DND-41 (cell line): ENCODE measurements around the gene GALNT13.

Source experiments
- ATAC-seq: fragments of 200-7000 bp; cut with Tn5 transposase; 3 replicates; pipeline ENCODE4 v1.9.1; 2021; ENCODE audit warnings: low read depth; ENCODE audit not compliant: insufficient read depth
- DNase-seq: peaks from one replicate; pipeline ENCODE4 v3.0.0-alpha.2; 2020
- H2AFZ ChIP-seq: 2 replicates; pipeline ENCODE4 v1.6.0; 2012; ENCODE audit warnings: low read depth, low read length
- H3K27ac ChIP-seq: 2 replicates; pipeline ENCODE4 v1.5.1; 2012; ENCODE audit warnings: low read length, inconsistent platforms
- H3K27me3 ChIP-seq: fragments of 200-600 bp; sonication (generic); 2 replicates; pipeline ENCODE4 v1.6.0; 2012; ENCODE audit warnings: low read length, mild to moderate bottlenecking, inconsistent platforms; ENCODE audit not compliant: insufficient read depth, poor library complexity
- H3K36me3 ChIP-seq: 2 replicates; pipeline ENCODE4 v1.5.1; 2012; ENCODE audit warnings: low read length, inconsistent platforms; ENCODE audit not compliant: insufficient read depth
- H3K4me1 ChIP-seq: 2 replicates; pipeline ENCODE4 v1.5.1; 2012; ENCODE audit warnings: mild to moderate bottlenecking, low read length; ENCODE audit not compliant: insufficient read depth
- H3K4me2 ChIP-seq: 2 replicates; pipeline ENCODE4 v1.6.0; 2012; ENCODE audit warnings: mild to moderate bottlenecking, moderate library complexity, low read length, inconsistent platforms; ENCODE audit not compliant: insufficient read depth
- H3K4me3 ChIP-seq, 2 experiments: fragments of 200-600 bp in 1 of 2; shearing (Covaris generic) in 1 of 2; 2 replicates each; pipeline ENCODE4 v1.5.1; 2012 to 2016; ENCODE audit warnings: inconsistent platforms in 2 of 2, low read length in 2 of 2, mild to moderate bottlenecking in 2 of 2, low read depth in 1 of 2, moderate library complexity in 1 of 2
- H3K79me2 ChIP-seq: 2 replicates; pipeline ENCODE4 v1.6.0; 2012; ENCODE audit warnings: low read length, inconsistent platforms; ENCODE audit not compliant: insufficient read depth
- H3K9ac ChIP-seq: 2 replicates; pipeline ENCODE4 v1.6.0; 2012; ENCODE audit warnings: low read depth, mild to moderate bottlenecking, inconsistent platforms, low read length, moderate library complexity
- H3K9me3 ChIP-seq: 2 replicates; pipeline ENCODE4 v1.5.1; 2012; ENCODE audit warnings: low read length, moderate library complexity, mild to moderate bottlenecking, inconsistent platforms; ENCODE audit not compliant: insufficient read depth, severe bottlenecking
- H4K20me1 ChIP-seq: 2 replicates; pipeline ENCODE4 v1.6.0; 2012; ENCODE audit warnings: low read length; ENCODE audit not compliant: insufficient read depth
- EZH2 ChIP-seq: IDR thresholded peaks from 3 replicates; pipeline ENCODE4 v1.6.1; 2012; ENCODE audit warnings: borderline replicate concordance, low read depth, mild to moderate bottlenecking, moderate library complexity, low read length, inconsistent platforms; ENCODE audit not compliant: severe bottlenecking
- TF ChIP-seq, protein P1 (sequence below): IDR thresholded peaks from 2 replicates; pipeline ENCODE4 v1.5.1; 2012; ENCODE audit warnings: borderline replicate concordance, low read length, moderate library complexity, mild to moderate bottlenecking; ENCODE audit not compliant: poor library complexity, severe bottlenecking; ENCODE audit errors: extremely low read depth

GALNT13 gene

GRCh38 chr2:154228566-154229280 lies 357.0 kb downstream of the GALNT13 start:
- no peaks in the 10 kb centered on the region for H3K36me3 ChIP-seq
- no peaks in the 10 kb centered on the region for H3K4me1 ChIP-seq
- H3K9ac ChIP-seq, result no peak overlapping the region
- H3K27me3 ChIP-seq, result no peaks in the 10 kb centered on the region
- H3K4me2 ChIP-seq, result no peak overlapping the region
- TF ChIP-seq, protein P1, sequence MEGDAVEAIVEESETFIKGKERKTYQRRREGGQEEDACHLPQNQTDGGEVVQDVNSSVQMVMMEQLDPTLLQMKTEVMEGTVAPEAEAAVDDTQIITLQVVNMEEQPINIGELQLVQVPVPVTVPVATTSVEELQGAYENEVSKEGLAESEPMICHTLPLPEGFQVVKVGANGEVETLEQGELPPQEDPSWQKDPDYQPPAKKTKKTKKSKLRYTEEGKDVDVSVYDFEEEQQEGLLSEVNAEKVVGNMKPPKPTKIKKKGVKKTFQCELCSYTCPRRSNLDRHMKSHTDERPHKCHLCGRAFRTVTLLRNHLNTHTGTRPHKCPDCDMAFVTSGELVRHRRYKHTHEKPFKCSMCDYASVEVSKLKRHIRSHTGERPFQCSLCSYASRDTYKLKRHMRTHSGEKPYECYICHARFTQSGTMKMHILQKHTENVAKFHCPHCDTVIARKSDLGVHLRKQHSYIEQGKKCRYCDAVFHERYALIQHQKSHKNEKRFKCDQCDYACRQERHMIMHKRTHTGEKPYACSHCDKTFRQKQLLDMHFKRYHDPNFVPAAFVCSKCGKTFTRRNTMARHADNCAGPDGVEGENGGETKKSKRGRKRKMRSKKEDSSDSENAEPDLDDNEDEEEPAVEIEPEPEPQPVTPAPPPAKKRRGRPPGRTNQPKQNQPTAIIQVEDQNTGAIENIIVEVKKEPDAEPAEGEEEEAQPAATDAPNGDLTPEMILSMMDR, result no peak
- TF ChIP-seq EZH2, result no peak
- no peaks in the 10 kb centered on the region for H3K79me2 ChIP-seq
- H3K27ac ChIP-seq, result no peak overlapping the region
- ATAC-seq (no peak), DNase-seq (no peak)
- no peaks in the 10 kb centered on the region for H4K20me1 ChIP-seq
- H3K9me3 ChIP-seq, result no peaks in the 10 kb centered on the region
- H3K4me3 ChIP-seq, result no peak overlapping the region
- H2AFZ ChIP-seq, result no peak overlapping the region

- Histone ChIP-seq H3K4me2 (no peak overlapping the region), H3K27ac (no peak overlapping the region), H3K9me3 (no peaks in the 10 kb centered on the region), H3K36me3 (no peaks in the 10 kb centered on the region), H3K4me1 (no peaks in the 10 kb centered on the region), H3K9ac (no peak overlapping the region), H3K4me3 (no peak overlapping the region), H2AFZ (no peak overlapping the region), H4K20me1 (no peaks in the 10 kb centered on the region), H3K27me3 (no peaks in the 10 kb centered on the region), H3K79me2 (no peaks in the 10 kb centered on the region)
- TF ChIP-seq EZH2, result no peak
- TF ChIP-seq, protein P1, result no peak
- DNase-seq (no peak), ATAC-seq (no peak)
Observed at GRCh38 chr2:154229966-154230365, 358.2 kb downstream of the GALNT13 start.

GRCh38 chr2:154231021-154231420 lies 359.3 kb downstream of the GALNT13 start:
- Histone ChIP-seq H3K27me3 (no peaks in the 10 kb centered on the region), H4K20me1 (no peaks in the 10 kb centered on the region), H3K79me2 (no peaks in the 10 kb centered on the region), H3K9me3 (no peaks in the 10 kb centered on the region), H3K36me3 (no peaks in the 10 kb centered on the region), H3K4me2 (no peak overlapping the region), H3K9ac (no peak overlapping the region), H3K4me3 (no peak overlapping the region), H3K27ac (no peak overlapping the region), H2AFZ (no peak overlapping the region), H3K4me1 (no peaks in the 10 kb centered on the region)
- ATAC-seq, result no peak
- no peak for TF ChIP-seq EZH2
- TF ChIP-seq, protein P1, result no peak
- DNase-seq, result no peak

DNA sequence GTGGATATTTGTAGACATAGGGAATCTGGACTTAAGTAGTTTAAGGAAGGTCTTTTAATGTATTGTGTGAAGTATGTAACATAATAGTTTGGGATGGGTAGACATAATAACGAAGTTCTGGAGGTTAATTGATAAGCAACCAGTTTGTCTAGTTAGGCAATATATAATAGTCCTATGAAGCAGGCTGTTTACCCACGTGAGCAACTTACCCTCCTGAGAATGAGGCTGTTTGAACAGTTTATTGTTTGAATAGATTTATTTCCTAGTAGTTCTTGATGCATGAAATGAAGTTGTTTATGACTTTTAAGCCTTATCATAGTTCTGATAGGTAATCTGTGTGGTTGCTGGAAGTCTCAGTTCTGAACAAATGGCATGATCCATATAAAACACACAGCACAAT lies 361.5 kb downstream of the GALNT13 start:
- no peaks in the 10 kb centered on the region for H3K36me3 ChIP-seq

More for the DNA sequence above, 361.5 kb downstream of the GALNT13 start:
- H3K4me3 ChIP-seq, result no peak overlapping the region
- H3K9ac ChIP-seq, result no peak overlapping the region
- ATAC-seq (no peak), DNase-seq (no peak)
- H3K4me1 ChIP-seq, result no peaks in the 10 kb centered on the region
- H2AFZ ChIP-seq, result no peak overlapping the region
- no peak overlapping the region for H3K27ac ChIP-seq
- H3K79me2 ChIP-seq, result no peaks in the 10 kb centered on the region
- no peaks in the 10 kb centered on the region for H4K20me1 ChIP-seq
- H3K4me2 ChIP-seq, result no peak overlapping the region
- H3K27me3 ChIP-seq, result no peaks in the 10 kb centered on the region
- no peaks in the 10 kb centered on the region for H3K9me3 ChIP-seq
- no peak for TF ChIP-seq EZH2
- TF ChIP-seq, protein P1, result no peak
